ENCODE data around the gene MS4A10. TPM values are rescaled to one million over a fixed set of nuclear protein-coding genes. Genes with fewer than 3 reads are reported as not detected.

The MS4A10 gene
- polyA plus RNA-seq, 1 donor from 2014 or later: not detected

Other genes starting within 250 kb of the MS4A10 start
- gene MS4A8, start 85.7 kb upstream of the MS4A10 start, polyA plus RNA-seq: not detected
- gene MS4A18, start 60.6 kb upstream of the MS4A10 start, polyA plus RNA-seq: not detected
- gene MS4A15, start 28.5 kb upstream of the MS4A10 start, polyA plus RNA-seq: not detected
- gene CCDC86, start 56.8 kb downstream of the MS4A10 start, polyA plus RNA-seq: 21.1 TPM
- 0.16 TPM for gene PTGDR2, start 70.6 kb downstream of the MS4A10 start, polyA plus RNA-seq
- not detected for gene ZP1, start 82.2 kb downstream of the MS4A10 start, polyA plus RNA-seq
- gene PRPF19, start 121.3 kb downstream of the MS4A10 start, polyA plus RNA-seq: 18.5 TPM
- gene TMEM109, start 128.8 kb downstream of the MS4A10 start, polyA plus RNA-seq: 259 TPM
- 0.26 TPM for gene TMEM132A, start 139.1 kb downstream of the MS4A10 start, polyA plus RNA-seq
- 15.2 TPM for gene SLC15A3, start 166.8 kb downstream of the MS4A10 start, polyA plus RNA-seq
- gene CD6, start 186.3 kb downstream of the MS4A10 start, polyA plus RNA-seq: 8.6 TPM